ENCODE data around the gene CSNK1G1. TPM values are rescaled to one million over a fixed set of nuclear protein-coding genes. Genes with fewer than 3 reads are reported as not detected.

CSNK1G1 gene
- total RNA-seq, 5 donors from 2014 or later (not counting 1 experiment from before 2014, with no cell fraction given): 22.3 to 25.6 (median 23.6) TPM

- H3K27ac ChIP-seq (ENCODE audit: low read length): no peak overlapping the region
- H3K36me3 Mint-ChIP-seq: peaks cover 16% of the 10 kb centered on the region
- peaks cover 3 to 4% of the 10 kb centered on the region in 2 donors for H3K27me3 Mint-ChIP-seq
- H3K4me1 Mint-ChIP-seq: peaks cover 15 to 16% (median 16%) of the 10 kb centered on the region in 3 donors
- H3K27me3 ChIP-seq (replicated peaks in 1 of 2; ENCODE audit: control insufficient read depth in 2 of 2, extremely low read depth in 1 of 2, insufficient read depth in 2 of 2, low read length in 1 of 2): peaks cover 0 to 19% of the 10 kb centered on the region in 2 experiments
- peaks cover 2 to 24% of the 10 kb centered on the region in 2 experiments for H3K4me1 ChIP-seq (ENCODE audit: control insufficient read depth in 1 of 2, extremely low read depth in 1 of 2, insufficient read depth in 2 of 2, low read length in 2 of 2)
- no peak overlapping the region for H3K27ac Mint-ChIP-seq
- H3K9me3 ChIP-seq: no peaks in the 10 kb centered on the region
- H3K4me3 Mint-ChIP-seq: no peak overlapping the region
- WGBS (ENCODE audit: insufficient coverage): 97% methylated on average over 20 of the region's 26 CpGs
- POLR2A ChIA-PET: no interaction called here
- H3K4me3 ChIP-seq (ENCODE audit: control insufficient read depth in 1 of 2, extremely low read depth in 1 of 2, low read length in 1 of 2): no peak overlapping the region
- peaks cover 14 to 25% of the 10 kb centered on the region in 2 donors for H3K36me3 ChIP-seq (ENCODE audit: control insufficient read depth in 2 of 2, extremely low read depth in 1 of 2, insufficient read depth in 1 of 2, low read length in 1 of 2)
- ATAC-seq (replicated peaks in 1 of 4) (no peak), DNase-seq (no peak)
- CTCF ChIA-PET: no interaction called here
- H3K9me3 Mint-ChIP-seq: no peaks in the 10 kb centered on the region
Measured at GRCh38 chr15:64146885-64147681, 208.9 kb downstream of the CSNK1G1 start.

- peaks cover 14 to 29% of the 10 kb centered on the region in 2 donors for H3K36me3 ChIP-seq (ENCODE audit: control insufficient read depth in 2 of 2, extremely low read depth in 1 of 2, insufficient read depth in 1 of 2, low read length in 1 of 2)
- no CpG with 5 or more reads among the region's 3 CpGs for WGBS (ENCODE audit: insufficient coverage)
- peaks cover 0 to 13% of the 10 kb centered on the region in 2 experiments for H3K27me3 ChIP-seq (replicated peaks in 1 of 2; ENCODE audit: control insufficient read depth in 2 of 2, extremely low read depth in 1 of 2, insufficient read depth in 2 of 2, low read length in 1 of 2)
- ChIA-PET CTCF (no interaction called here), POLR2A (no interaction called here)
- no peak overlapping the region for H3K27ac ChIP-seq (ENCODE audit: low read length)
- DNase-seq (no peak), ATAC-seq (replicated peaks in 1 of 4) (no peak)
- H3K36me3 Mint-ChIP-seq: peaks cover 16% of the 10 kb centered on the region
- H3K9me3 Mint-ChIP-seq: no peaks in the 10 kb centered on the region
- peaks cover 0 to 18% of the 10 kb centered on the region in 2 experiments for H3K4me1 ChIP-seq (ENCODE audit: control insufficient read depth in 1 of 2, extremely low read depth in 1 of 2, insufficient read depth in 2 of 2, low read length in 2 of 2)
- H3K4me1 Mint-ChIP-seq: peaks cover 15 to 16% (median 16%) of the 10 kb centered on the region in 3 donors
- H3K27me3 Mint-ChIP-seq: peaks cover 3 to 4% of the 10 kb centered on the region in 2 donors
- H3K4me3 ChIP-seq (ENCODE audit: control insufficient read depth in 1 of 2, extremely low read depth in 1 of 2, low read length in 1 of 2): no peak overlapping the region
- no peak overlapping the region for H3K4me3 Mint-ChIP-seq
- H3K9me3 ChIP-seq: no peaks in the 10 kb centered on the region
- H3K27ac Mint-ChIP-seq: no peak overlapping the region
Measured at GRCh38 chr15:64146520-64146884, 209.5 kb downstream of the CSNK1G1 start.

- Mint-ChIP-seq H3K27me3 (peaks cover 3% of the 10 kb centered on the region in 2 donors), H3K9me3 (no peaks in the 10 kb centered on the region), H3K4me3 (no peak overlapping the region), H3K36me3 (peaks cover 20% of the 10 kb centered on the region), H3K27ac (no peak overlapping the region), H3K4me1 (peaks cover 15% of the 10 kb centered on the region in 3 donors)
- 94% methylated on average over 6 of the region's 6 CpGs for WGBS (ENCODE audit: insufficient coverage)
- Histone ChIP-seq H3K4me3 (ENCODE audit: control insufficient read depth in 1 of 2, extremely low read depth in 1 of 2, low read length in 1 of 2) (no peak overlapping the region), H3K9me3 (no peaks in the 10 kb centered on the region), H3K27ac (ENCODE audit: low read length) (no peak overlapping the region), H3K27me3 (replicated peaks in 1 of 2; ENCODE audit: control insufficient read depth in 2 of 2, extremely low read depth in 1 of 2, insufficient read depth in 2 of 2, low read length in 1 of 2) (peaks cover 0 to 8% of the 10 kb centered on the region in 2 experiments), H3K4me1 (ENCODE audit: control insufficient read depth in 1 of 2, extremely low read depth in 1 of 2, insufficient read depth in 2 of 2, low read length in 2 of 2) (peaks cover 0 to 13% of the 10 kb centered on the region in 2 experiments), H3K36me3 (ENCODE audit: control insufficient read depth in 2 of 2, extremely low read depth in 1 of 2, insufficient read depth in 1 of 2, low read length in 1 of 2) (peaks cover 14 to 33% of the 10 kb centered on the region in 2 donors)
- DNase-seq: no peak
- no peak for ATAC-seq (replicated peaks in 1 of 4)
- ChIA-PET CTCF (no interaction called here), POLR2A (no interaction called here)
Measured at GRCh38 chr15:64146041-64146440, 209.9 kb downstream of the CSNK1G1 start.

- H3K4me1 ChIP-seq (ENCODE audit: control insufficient read depth in 1 of 2, extremely low read depth in 1 of 2, insufficient read depth in 2 of 2, low read length in 2 of 2): peaks cover 0 to 4% of the 10 kb centered on the region in 2 experiments
- H3K27me3 ChIP-seq (replicated peaks in 1 of 2; ENCODE audit: control insufficient read depth in 2 of 2, extremely low read depth in 1 of 2, insufficient read depth in 2 of 2, low read length in 1 of 2): peaks cover 0 to under 1% of the 10 kb centered on the region in 2 experiments
- Mint-ChIP-seq H3K4me1 (peaks cover 6 to 7% (median 6%) of the 10 kb centered on the region in 3 donors), H3K27me3 (no peaks in the 10 kb centered on the region), H3K9me3 (no peaks in the 10 kb centered on the region), H3K36me3 (peaks cover 28% of the 10 kb centered on the region), H3K4me3 (no peak overlapping the region), H3K27ac (no peak overlapping the region)
- H3K4me3 ChIP-seq (ENCODE audit: control insufficient read depth in 1 of 2, extremely low read depth in 1 of 2, low read length in 1 of 2): no peak overlapping the region
- POLR2A ChIA-PET: no interaction called here
- DNase-seq (no peak), ATAC-seq (replicated peaks in 1 of 4) (peak in 1 of 4 experiments; percentile 36)
- peaks cover 14 to 35% of the 10 kb centered on the region in 2 donors for H3K36me3 ChIP-seq (ENCODE audit: control insufficient read depth in 2 of 2, extremely low read depth in 1 of 2, insufficient read depth in 1 of 2, low read length in 1 of 2)
- H3K9me3 ChIP-seq: no peaks in the 10 kb centered on the region
- no peak overlapping the region for H3K27ac ChIP-seq (ENCODE audit: low read length)
- CTCF ChIA-PET: interaction anchor here in 1 of 2 donors (0.6 kb wide), 1 partner anchor 9 kb away, joined by 3 read pairs; no protein-coding TSS in a partner anchor
- 97% methylated on average over 14 of the region's 14 CpGs for WGBS (ENCODE audit: insufficient coverage)
Measured at GRCh38 chr15:64144565-64145281, 211.2 kb downstream of the CSNK1G1 start.

GRCh38 chr15:64144192-64144564 lies 211.8 kb downstream of the CSNK1G1 start:
- H3K9me3 ChIP-seq: no peaks in the 10 kb centered on the region
- Mint-ChIP-seq H3K9me3 (no peaks in the 10 kb centered on the region), H3K27me3 (no peaks in the 10 kb centered on the region), H3K4me3 (no peak overlapping the region), H3K36me3 (peaks cover 28% of the 10 kb centered on the region), H3K27ac (no peak overlapping the region), H3K4me1 (peaks cover under 1 to 2% (median 2%) of the 10 kb centered on the region in 3 donors)
- no peaks in the 10 kb centered on the region for H3K4me1 ChIP-seq (ENCODE audit: control insufficient read depth in 1 of 2, extremely low read depth in 1 of 2, insufficient read depth in 2 of 2, low read length in 2 of 2)
- ATAC-seq (replicated peaks in 1 of 4) (no peak), DNase-seq (no peak)
- WGBS (ENCODE audit: insufficient coverage): 80% methylated on average over 6 of the region's 8 CpGs
- CTCF ChIA-PET: interaction anchor here in 1 of 2 donors (1.1 kb wide), 1 partner anchor 9 kb away, joined by 5 read pairs; no protein-coding TSS in a partner anchor
- no peak overlapping the region for H3K27ac ChIP-seq (ENCODE audit: low read length)
- no peaks in the 10 kb centered on the region for H3K27me3 ChIP-seq (replicated peaks in 1 of 2; ENCODE audit: control insufficient read depth in 2 of 2, extremely low read depth in 1 of 2, insufficient read depth in 2 of 2, low read length in 1 of 2)
- H3K4me3 ChIP-seq (ENCODE audit: control insufficient read depth in 1 of 2, extremely low read depth in 1 of 2, low read length in 1 of 2): no peak overlapping the region
- POLR2A ChIA-PET: no interaction called here
- peaks cover 14 to 35% of the 10 kb centered on the region in 2 donors for H3K36me3 ChIP-seq (ENCODE audit: control insufficient read depth in 2 of 2, extremely low read depth in 1 of 2, insufficient read depth in 1 of 2, low read length in 1 of 2)

GRCh38 chr15:64143276-64143675 lies 212.7 kb downstream of the CSNK1G1 start:
- Histone ChIP-seq H3K4me1 (ENCODE audit: control insufficient read depth in 1 of 2, extremely low read depth in 1 of 2, insufficient read depth in 2 of 2, low read length in 2 of 2) (no peaks in the 10 kb centered on the region), H3K9me3 (no peaks in the 10 kb centered on the region), H3K4me3 (ENCODE audit: control insufficient read depth in 1 of 2, extremely low read depth in 1 of 2, low read length in 1 of 2) (no peak overlapping the region), H3K27ac (ENCODE audit: low read length) (no peak overlapping the region), H3K27me3 (replicated peaks in 1 of 2; ENCODE audit: control insufficient read depth in 2 of 2, extremely low read depth in 1 of 2, insufficient read depth in 2 of 2, low read length in 1 of 2) (no peaks in the 10 kb centered on the region), H3K36me3 (ENCODE audit: control insufficient read depth in 2 of 2, extremely low read depth in 1 of 2, insufficient read depth in 1 of 2, low read length in 1 of 2) (peaks cover 14 to 41% of the 10 kb centered on the region in 2 donors)
- CTCF ChIA-PET: interaction anchor here in 1 of 2 donors (0.6 to 1.1 kb wide), 2 partner anchors 10 to 168 kb away, joined by 5 to 6 read pairs; no protein-coding TSS in a partner anchor
- POLR2A ChIA-PET: interaction anchor here in 1 of 2 donors (0.5 kb wide), 1 partner anchor 41 kb away, joined by 3 read pairs; no protein-coding TSS in a partner anchor
- DNase-seq: no peak
- ATAC-seq (replicated peaks in 1 of 4): no peak
- Mint-ChIP-seq H3K27ac (no peak overlapping the region), H3K27me3 (no peaks in the 10 kb centered on the region), H3K4me3 (no peak overlapping the region), H3K4me1 (no peaks in the 10 kb centered on the region), H3K36me3 (peaks cover 29% of the 10 kb centered on the region), H3K9me3 (no peaks in the 10 kb centered on the region)
- 100% methylated on average over 2 of the region's 6 CpGs for WGBS (ENCODE audit: insufficient coverage)
